ENCODE data around the gene OXLD1.
"Not testable (repeated sequence)": the region's sequence is repeated elsewhere in the genome, so short reads cannot be mapped to it uniquely, and the experiment has no call there.

The OXLD1 gene

GRCh38 chr17:81652906-81653771 lies 13.3 kb downstream of the OXLD1 start:
- no peak for DNase-seq (ENCODE audit: low read depth)

GRCh38 chr17:81651692-81652091 lies 14.7 kb downstream of the OXLD1 start:
- DNase-seq (ENCODE audit: low read depth): no peak

GRCh38 chr17:81650951-81651350 lies 15.5 kb downstream of the OXLD1 start:
- no peak for DNase-seq (ENCODE audit: low read depth)

GRCh38 chr17:81648707-81649085 lies 17.7 kb downstream of the OXLD1 start:
- DNase-seq (ENCODE audit: low read depth): no peak

GRCh38 chr17:81648013-81648706 lies 18.2 kb downstream of the OXLD1 start:
- DNase-seq (ENCODE audit: low read depth): no peak

GRCh38 chr17:81647640-81648012 lies 18.8 kb downstream of the OXLD1 start:
- DNase-seq (ENCODE audit: low read depth): no peak

GRCh38 chr17:81646869-81647600 lies 19.4 kb downstream of the OXLD1 start:
- DNase-seq (ENCODE audit: low read depth): no peak

- DNase-seq (ENCODE audit: low read depth): no peak
These were observed 21.1 kb downstream of the OXLD1 start for GRCh38 chr17:81644976-81645952.

- DNase-seq (ENCODE audit: low read depth): no peak
These were observed 21.9 kb downstream of the OXLD1 start for GRCh38 chr17:81644496-81644895.

- no peak for DNase-seq (ENCODE audit: low read depth)
These were observed 24.4 kb downstream of the OXLD1 start for GRCh38 chr17:81641825-81642489.

- DNase-seq (ENCODE audit: low read depth): no peak
These were observed 26.4 kb downstream of the OXLD1 start for GRCh38 chr17:81640011-81640410.

- DNase-seq (ENCODE audit: low read depth): no peak
These were observed 27.7 kb downstream of the OXLD1 start for GRCh38 chr17:81638683-81639082.

- DNase-seq (ENCODE audit: low read depth): peak; percentile 70
These were observed 29.7 kb downstream of the OXLD1 start, which contains the start of the genes NPLOC4 and TSPAN10 for GRCh38 chr17:81636505-81637288. Gene NPLOC4, minus strand, starts transcription at chr17:81637112. Its CDS starts 182 bp downstream, at chr17:81636930. Gene TSPAN10, plus strand, starts transcription at chr17:81637196. Its CDS starts 5,217 bp downstream, at chr17:81642413.

GRCh38 chr17:81635973-81636504 lies 30.4 kb downstream of the OXLD1 start:
- DNase-seq (ENCODE audit: low read depth): no peak

- no peak for DNase-seq (ENCODE audit: low read depth)
These were observed 31.0 kb downstream of the OXLD1 start for GRCh38 chr17:81635431-81635830.

GRCh38 chr17:81631482-81631881 lies 34.9 kb downstream of the OXLD1 start:
- no peak for DNase-seq (ENCODE audit: low read depth)

- DNase-seq (ENCODE audit: low read depth): no peak
These were observed 36.1 kb downstream of the OXLD1 start for GRCh38 chr17:81630274-81630673.

GRCh38 chr17:81621494-81622130 lies 44.8 kb downstream of the OXLD1 start:
- no peak for DNase-seq (ENCODE audit: low read depth)

GRCh38 chr17:81618307-81618706 lies 48.1 kb downstream of the OXLD1 start:
- not testable (repeated sequence) for DNase-seq (ENCODE audit: low read depth)

Data from T follicular helper cell (primary cell).